H9 (cell line): ENCODE data around the gene PLPPR5. TPM values are rescaled to one million over a fixed set of nuclear protein-coding genes. Genes with fewer than 3 reads are reported as not detected.

Experiments
- DNase-seq: peaks from one replicate; pipeline ENCODE4 v3.0.0-alpha.2; 2017
- H2AFZ ChIP-seq: one replicate; pipeline ENCODE4 v1.6.1; 2013; ENCODE audit warnings: mild to moderate bottlenecking, low read length, control low read depth, moderate library complexity
- H2AK5ac ChIP-seq: 2 replicates; pipeline ENCODE4 v1.6.1; 2013; ENCODE audit warnings: low read length, control low read depth, mixed read lengths; ENCODE audit not compliant: insufficient read length
- H2BK120ac ChIP-seq: one replicate; pipeline ENCODE4 v1.6.1; 2013; ENCODE audit warnings: low read depth, mild to moderate bottlenecking, low read length, control low read depth, inconsistent platforms; ENCODE audit not compliant: poor library complexity, severe bottlenecking
- H2BK12ac ChIP-seq: 2 replicates; pipeline ENCODE4 v1.6.1; 2013; ENCODE audit warnings: low read length, control low read depth, mixed read lengths, low read depth; ENCODE audit not compliant: insufficient read length
- H2BK15ac ChIP-seq: 2 replicates; pipeline ENCODE4 v1.6.1; 2013; ENCODE audit warnings: low read depth, low read length, control low read depth
- H2BK20ac ChIP-seq: one replicate; pipeline ENCODE4 v1.6.1; 2013; ENCODE audit warnings: low read depth, mild to moderate bottlenecking, low read length, control low read depth, inconsistent platforms; ENCODE audit not compliant: poor library complexity, severe bottlenecking
- H2BK5ac ChIP-seq: 2 replicates; pipeline ENCODE4 v1.6.1; 2013; ENCODE audit warnings: low read length, control low read depth, mixed read lengths; ENCODE audit not compliant: insufficient read length
- H3K14ac ChIP-seq: 2 replicates; pipeline ENCODE4 v1.6.1; 2013; ENCODE audit warnings: low read length, control low read depth; ENCODE audit not compliant: insufficient read depth
- H3K18ac ChIP-seq: 2 replicates; pipeline ENCODE4 v1.6.1; 2013; ENCODE audit warnings: low read depth, mild to moderate bottlenecking, mixed read lengths, low read length, control low read depth; ENCODE audit not compliant: insufficient read length
- H3K23ac ChIP-seq: 2 replicates; pipeline ENCODE4 v1.6.1; 2013; ENCODE audit warnings: low read length, control low read depth, mixed read lengths, low read depth; ENCODE audit not compliant: insufficient read length
- H3K23me2 ChIP-seq: 2 replicates; pipeline ENCODE4 v1.6.1; 2013; ENCODE audit warnings: low read depth, mild to moderate bottlenecking, mixed read lengths, low read length, control low read depth; ENCODE audit not compliant: insufficient read length, poor library complexity, severe bottlenecking
- H3K27ac ChIP-seq: 2 replicates; pipeline ENCODE4 v1.5.1; 2013; ENCODE audit warnings: low read length, control low read depth, mixed read lengths, low read depth; ENCODE audit not compliant: insufficient read length
- H3K27me3 ChIP-seq: 2 replicates; pipeline ENCODE4 v1.6.1; 2013; ENCODE audit warnings: low read length, control low read depth, inconsistent platforms; ENCODE audit not compliant: insufficient read depth
- H3K4ac ChIP-seq: 2 replicates; pipeline ENCODE4 v1.6.1; 2013; ENCODE audit warnings: low read depth, mild to moderate bottlenecking, control low read depth, inconsistent platforms, low read length, moderate library complexity
- H3K4me1 ChIP-seq: 2 replicates; pipeline ENCODE4 v1.6.1; 2013; ENCODE audit warnings: low read length, control low read depth, inconsistent platforms; ENCODE audit not compliant: insufficient read depth
- H3K4me2 ChIP-seq: 2 replicates; pipeline ENCODE4 v1.6.1; 2013; ENCODE audit warnings: low read length, control low read depth, mixed read lengths; ENCODE audit not compliant: insufficient read length, insufficient read depth
- H3K56ac ChIP-seq: 2 replicates; pipeline ENCODE4 v1.6.1; 2013; ENCODE audit warnings: low read depth, mild to moderate bottlenecking, mixed read lengths, low read length, control low read depth; ENCODE audit not compliant: insufficient read length
- H3K79me1 ChIP-seq: 2 replicates; pipeline ENCODE4 v1.6.1; 2013; ENCODE audit warnings: low read depth, mild to moderate bottlenecking, moderate library complexity, low read length, control low read depth, inconsistent platforms; ENCODE audit not compliant: insufficient read depth, poor library complexity, severe bottlenecking
- H3K79me2 ChIP-seq: 2 replicates; pipeline ENCODE4 v1.6.1; 2013; ENCODE audit warnings: low read length, control low read depth, inconsistent platforms; ENCODE audit not compliant: insufficient read depth
- H3K9ac ChIP-seq: 2 replicates; pipeline ENCODE4 v1.6.1; 2013; ENCODE audit warnings: low read length, control low read depth, mixed read lengths; ENCODE audit not compliant: insufficient read length; ENCODE audit errors: extremely low read depth
- H3K9me3 ChIP-seq: one replicate; pipeline ENCODE4 v1.6.1; 2013; ENCODE audit warnings: low read depth, low read length, inconsistent platforms; ENCODE audit not compliant: control insufficient read depth
- H3T11ph ChIP-seq: one replicate; pipeline ENCODE4 v1.6.1; 2013; ENCODE audit warnings: mild to moderate bottlenecking, low read length, control low read depth, inconsistent platforms
- H4K20me1 ChIP-seq: one replicate; pipeline ENCODE4 v1.6.1; 2013; ENCODE audit not compliant: control insufficient read depth, insufficient read length, insufficient read depth
- H4K5ac ChIP-seq: 2 replicates; pipeline ENCODE4 v1.6.1; 2013; ENCODE audit warnings: low read depth, mild to moderate bottlenecking, mixed read lengths, low read length, control low read depth; ENCODE audit not compliant: insufficient read length
- H4K8ac ChIP-seq: replicated peaks from 2 replicates; pipeline ENCODE4 v1.6.1; 2013; ENCODE audit warnings: low read length, control low read depth, mixed read lengths, low read depth; ENCODE audit not compliant: insufficient read length
- H4K91ac ChIP-seq: 2 replicates; pipeline ENCODE4 v1.6.1; 2013; ENCODE audit warnings: low read depth, mild to moderate bottlenecking, moderate library complexity, mixed read lengths, low read length, control low read depth; ENCODE audit not compliant: insufficient read length
- H3K27ac Mint-ChIP-seq, 3 experiments: 2 replicates in 2 of 3; 3 replicates in 1 of 3; pipeline ENCODE4 v1.8.0; 2020 to 2021; ENCODE audit warnings: mixed read lengths in 3 of 3, mild to moderate bottlenecking in 1 of 3, moderate library complexity in 1 of 3
- H3K27me3 Mint-ChIP-seq: 2 replicates; pipeline ENCODE4 v1.8.0; 2021; ENCODE audit warnings: low read depth, mild to moderate bottlenecking, moderate library complexity, mixed read lengths
- H3K36me3 Mint-ChIP-seq, 3 experiments: 2 replicates in 2 of 3; 3 replicates in 1 of 3; pipeline ENCODE4 v1.8.0; 2020 to 2021; ENCODE audit warnings: low read depth in 3 of 3, mixed read lengths in 3 of 3; ENCODE audit not compliant: insufficient read depth in 1 of 3
- H3K4me1 Mint-ChIP-seq, 2 experiments: 2 replicates each; pipeline ENCODE4 v1.8.0; 2020; ENCODE audit warnings: mixed read lengths in 2 of 2
- H3K4me3 Mint-ChIP-seq, 2 experiments: 2 replicates in 1 of 2; 3 replicates in 1 of 2; pipeline ENCODE4 v1.8.0; 2020 to 2021; ENCODE audit warnings: mild to moderate bottlenecking in 2 of 2, mixed read lengths in 2 of 2, moderate library complexity in 1 of 2
- H3K9me3 Mint-ChIP-seq, 2 experiments: 2 replicates in 1 of 2; 3 replicates in 1 of 2; pipeline ENCODE4 v1.8.0; 2020; ENCODE audit warnings: mild to moderate bottlenecking in 2 of 2, mixed read lengths in 2 of 2, moderate library complexity in 1 of 2
- CTCF ChIP-seq: fragments of 200-600 bp; sonication (generic); conservative IDR thresholded peaks from 3 replicates; pipeline ENCODE4 v1.8.0; 2021; ENCODE audit warnings: antibody characterized with exemption, mild to moderate bottlenecking
- WGBS: extraction: QIAGEN DNeasy Blood & Tissue Kit; methylation state at CpG from one replicate; pipeline ENCODE4 v1.1.7; 2013; ENCODE audit warnings: missing lambda C conversion rate, low lambda C conversion rate, mixed read lengths; ENCODE audit not compliant: insufficient read length; ENCODE audit errors: extremely low coverage; 5-methylcytosine and 5-hydroxymethylcytosine counted together
- total RNA-seq: library from RNA; stranded (reverse); gene quantifications from 2 replicates; pipeline ENCODE4 v1.2.1, GENCODE V29; 2021

PLPPR5 gene
- total RNA-seq, 1 experiment from 2014 or later = 1.4 TPM

- no peak overlapping the region for H3K4me3 Mint-ChIP-seq
- TF ChIP-seq CTCF = no peak
- no peak overlapping the region for H3K27ac Mint-ChIP-seq
- H3K9me3 Mint-ChIP-seq = no peaks in the 10 kb centered on the region
- H3K4me2 ChIP-seq = no peak overlapping the region
- no peaks in the 10 kb centered on the region for H3K4me1 Mint-ChIP-seq
- no peak overlapping the region for H2AFZ ChIP-seq
- no peak overlapping the region for H3K27ac ChIP-seq
- no peaks in the 10 kb centered on the region for H3K4me1 ChIP-seq
- no peak overlapping the region for H3K14ac ChIP-seq
- H2BK120ac ChIP-seq = no peak overlapping the region
- H3K79me1 ChIP-seq = no peaks in the 10 kb centered on the region
- H3K18ac ChIP-seq = no peak overlapping the region
- no peak overlapping the region for H3K9ac ChIP-seq
- H2BK15ac ChIP-seq = no peak overlapping the region
- no peak overlapping the region for H3K23ac ChIP-seq
- H2BK5ac ChIP-seq = no peak overlapping the region
- H3K79me2 ChIP-seq = no peaks in the 10 kb centered on the region
- H3K27me3 Mint-ChIP-seq = no peaks in the 10 kb centered on the region; the same call in 1 of the 2 replicates
- no peak overlapping the region for H4K91ac ChIP-seq
- no peak overlapping the region for H3T11ph ChIP-seq
- H3K9me3 ChIP-seq = no peaks in the 10 kb centered on the region
- no peaks in the 10 kb centered on the region for H3K23me2 ChIP-seq
- no CpG with 5 or more reads among the region's 3 CpGs for WGBS
- no peaks in the 10 kb centered on the region for H4K20me1 ChIP-seq
- no peak overlapping the region for H2BK12ac ChIP-seq
- H2BK20ac ChIP-seq = no peak overlapping the region
- no peak overlapping the region for H3K56ac ChIP-seq
- no peak overlapping the region for H4K5ac ChIP-seq
- no peak for DNase-seq
- no peak overlapping the region for H2AK5ac ChIP-seq
- H3K4ac ChIP-seq = no peak overlapping the region
- H4K8ac ChIP-seq = no peak overlapping the region
- no peaks in the 10 kb centered on the region for H3K36me3 Mint-ChIP-seq
- H3K27me3 ChIP-seq = no peaks in the 10 kb centered on the region
Observed at GRCh38 chr1:99018313-99018712, 13.7 kb upstream of the PLPPR5 start.
